Measurements from ENCODE around the gene NDUFS7. TPM values are rescaled to one million over a fixed set of nuclear protein-coding genes. Genes with fewer than 3 reads are reported as not detected.

NDUFS7 gene
- total and polyA plus RNA-seq, 11 donors: 205 to 717 (median 336) TPM

- DNase-seq (no peak), ATAC-seq (no peak)
- WGBS, 4 donors: 82 to 86% (median 85%) methylated on average over 16 to 42 of the region's 42 CpGs
- Histone ChIP-seq H3K4me1 (peaks cover 0 to 44% (median 24%) of the 10 kb centered on the region in 12 donors), H3K36me3 (peaks cover 4 to 82% (median 62%) of the 10 kb centered on the region in 9 donors), H3K4me3 (no peak overlapping the region), H3K9me3 (no peaks in the 10 kb centered on the region), H3K27me3 (no peaks in the 10 kb centered on the region), H3K27ac (no peak overlapping the region)
- intact Hi-C loops (cut with DNase I): loop anchor here in 1 of 10 donors (10.0 kb wide), 1 partner anchor 116 kb away; the partner anchor contains the start of gene FAM174C
- no peak for TF ChIP-seq POLR2A (IDR thresholded peaks at IDR 0.05)
- TF ChIP-seq CTCF (IDR thresholded peaks at IDR 0.05): no peak
These were observed 7.2 kb downstream of the NDUFS7 start for GRCh38 chr19:1390890-1391423.

GRCh38 chr19:1392407-1392806, 8.7 kb downstream of the NDUFS7 start:
- Histone ChIP-seq H3K27ac (no peak overlapping the region), H3K9me3 (no peaks in the 10 kb centered on the region), H3K36me3 (peaks cover 4 to 73% (median 61%) of the 10 kb centered on the region in 9 donors), H3K27me3 (no peaks in the 10 kb centered on the region), H3K4me3 (no peak overlapping the region), H3K4me1 (peaks cover 4 to 41% (median 25%) of the 10 kb centered on the region in 12 donors)
- ATAC-seq: no peak
- TF ChIP-seq POLR2A (IDR thresholded peaks at IDR 0.05) (no peak), CTCF (IDR thresholded peaks at IDR 0.05) (no peak)
- 91 to 94% (median 93%) methylated on average over 15 of the region's 15 CpGs for WGBS, 4 donors
- intact Hi-C loops (cut with DNase I): loop anchor here in 1 of 10 donors (10.0 kb wide), 1 partner anchor 118 kb away; the partner anchor contains the start of gene FAM174C
- no peak for DNase-seq

GRCh38 chr19:1392939-1393530, 9.3 kb downstream of the NDUFS7 start:
- Histone ChIP-seq H3K36me3 (peaks cover 4 to 75% (median 61%) of the 10 kb centered on the region in 9 donors), H3K4me3 (no peak overlapping the region), H3K27me3 (no peaks in the 10 kb centered on the region), H3K4me1 (peaks cover 4 to 35% (median 24%) of the 10 kb centered on the region in 12 donors), H3K9me3 (no peaks in the 10 kb centered on the region), H3K27ac (no peak overlapping the region)
- no peak for TF ChIP-seq CTCF (IDR thresholded peaks at IDR 0.05)
- no peak for TF ChIP-seq POLR2A (IDR thresholded peaks at IDR 0.05)
- intact Hi-C loops (cut with DNase I): loop anchor here in 1 of 10 donors (10.0 kb wide), 1 partner anchor 118 kb away; the partner anchor contains the start of gene FAM174C
- DNase-seq (no peak), ATAC-seq (no peak)
- 89 to 94% (median 91%) methylated on average over 34 to 37 of the region's 37 CpGs for WGBS, 4 donors

GRCh38 chr19:1393841-1394240, 10.1 kb downstream of the NDUFS7 start:
- TF ChIP-seq POLR2A (IDR thresholded peaks at IDR 0.05): no peak
- no peak for TF ChIP-seq CTCF (IDR thresholded peaks at IDR 0.05)
- Histone ChIP-seq H3K27me3 (no peaks in the 10 kb centered on the region), H3K27ac (no peak overlapping the region), H3K4me1 (peaks cover 4 to 27% (median 18%) of the 10 kb centered on the region in 12 donors), H3K36me3 (peaks cover 4 to 67% (median 54%) of the 10 kb centered on the region in 9 donors), H3K4me3 (no peak overlapping the region), H3K9me3 (no peaks in the 10 kb centered on the region)
- 85 to 89% (median 88%) methylated on average over 8 to 17 of the region's 17 CpGs for WGBS, 4 donors
- ATAC-seq: no peak
- DNase-seq: no peak
- intact Hi-C loops (cut with DNase I): loop anchor here in 1 of 10 donors (10.0 kb wide), 1 partner anchor 119 kb away; the partner anchor contains the start of gene FAM174C
